ENCODE data around the gene MMP28. TPM values are rescaled to one million over a fixed set of nuclear protein-coding genes. Genes with fewer than 3 reads are reported as not detected.

MMP28 gene
- total and polyA plus RNA-seq, 2 donors (not counting 1 experiment from before 2014, with no cell fraction given) = 1.1 to 4.6 TPM

- DNase-seq (ENCODE audit: low read depth in 2 of 2) = no peak
- H3K4me1 ChIP-seq (ENCODE audit: control insufficient read depth, extremely low read depth, insufficient read depth, low read length) = peaks cover 10% of the 10 kb centered on the region
- no peak overlapping the region for H2AFZ ChIP-seq (ENCODE audit: low read length)
- H3K4me2 ChIP-seq (ENCODE audit: extremely low read depth, insufficient read depth, low read length) = no peak overlapping the region
- no peaks in the 10 kb centered on the region for H4K20me1 ChIP-seq (ENCODE audit: control insufficient read depth, extremely low read depth, insufficient read depth, low read length)
- no peaks in the 10 kb centered on the region for H3K9me3 ChIP-seq (ENCODE audit: control insufficient read depth, insufficient read depth, low read depth, low read length)
- no peak overlapping the region for H3K27ac ChIP-seq (ENCODE audit: insufficient read depth, low read length)
- peaks cover 17% of the 10 kb centered on the region for H3K27me3 ChIP-seq (ENCODE audit: control insufficient read depth, insufficient read depth, low read length)
- no peaks in the 10 kb centered on the region for H3K79me2 ChIP-seq (ENCODE audit: control insufficient read depth, insufficient read depth, low read length)
- H3K9ac ChIP-seq (ENCODE audit: insufficient read depth, low read length) = no peak overlapping the region
- H3K36me3 ChIP-seq (ENCODE audit: control insufficient read depth, insufficient read depth, low read length) = no peaks in the 10 kb centered on the region
- H3K4me3 ChIP-seq (replicated peaks in 1 of 4; ENCODE audit: control extremely low read depth in 1 of 4, insufficient read depth in 1 of 4, low read depth in 3 of 4, low read length in 4 of 4) = no peak overlapping the region
- TF ChIP-seq EZH2 (IDR thresholded peaks at IDR 0.05; ENCODE audit: low read length, missing control alignments) (no peak), CTCF (conservative IDR thresholded peaks at IDR 0.05 in 1 of 2, IDR thresholded peaks at IDR 0.05 in 1 of 2; ENCODE audit: low read depth in 1 of 2, low read length in 2 of 2) (no peak)
Observed at GRCh38 chr17:35773129-35773528, 22.3 kb downstream of the MMP28 start.

- no peak overlapping the region for H3K4me3 ChIP-seq (replicated peaks in 1 of 4; ENCODE audit: control extremely low read depth in 1 of 4, insufficient read depth in 1 of 4, low read depth in 3 of 4, low read length in 4 of 4)
- no peak for DNase-seq (ENCODE audit: low read depth in 2 of 2)
- no peak for TF ChIP-seq EZH2 (IDR thresholded peaks at IDR 0.05; ENCODE audit: low read length, missing control alignments)
- no peak for TF ChIP-seq CTCF (conservative IDR thresholded peaks at IDR 0.05 in 1 of 2, IDR thresholded peaks at IDR 0.05 in 1 of 2; ENCODE audit: low read depth in 1 of 2, low read length in 2 of 2)
- no peaks in the 10 kb centered on the region for H4K20me1 ChIP-seq (ENCODE audit: control insufficient read depth, extremely low read depth, insufficient read depth, low read length)
- H3K36me3 ChIP-seq (ENCODE audit: control insufficient read depth, insufficient read depth, low read length) = no peaks in the 10 kb centered on the region
- no peaks in the 10 kb centered on the region for H3K79me2 ChIP-seq (ENCODE audit: control insufficient read depth, insufficient read depth, low read length)
- H2AFZ ChIP-seq (ENCODE audit: low read length) = no peak overlapping the region
- H3K27ac ChIP-seq (ENCODE audit: insufficient read depth, low read length) = no peak overlapping the region
- H3K9me3 ChIP-seq (ENCODE audit: control insufficient read depth, insufficient read depth, low read depth, low read length) = no peaks in the 10 kb centered on the region
- no peak overlapping the region for H3K9ac ChIP-seq (ENCODE audit: insufficient read depth, low read length)
- H3K27me3 ChIP-seq (ENCODE audit: control insufficient read depth, insufficient read depth, low read length) = peaks cover 17% of the 10 kb centered on the region
- no peak overlapping the region for H3K4me2 ChIP-seq (ENCODE audit: extremely low read depth, insufficient read depth, low read length)
- peaks cover 2% of the 10 kb centered on the region for H3K4me1 ChIP-seq (ENCODE audit: control insufficient read depth, extremely low read depth, insufficient read depth, low read length)
Observed at GRCh38 chr17:35769895-35770486, 25.4 kb downstream of the MMP28 start.

- Histone ChIP-seq H3K9ac (ENCODE audit: insufficient read depth, low read length) (no peak overlapping the region), H3K27ac (ENCODE audit: insufficient read depth, low read length) (no peak overlapping the region), H3K4me3 (replicated peaks in 1 of 4; ENCODE audit: control extremely low read depth in 1 of 4, insufficient read depth in 1 of 4, low read depth in 3 of 4, low read length in 4 of 4) (no peak overlapping the region), H3K4me2 (ENCODE audit: extremely low read depth, insufficient read depth, low read length) (no peak overlapping the region), H4K20me1 (ENCODE audit: control insufficient read depth, extremely low read depth, insufficient read depth, low read length) (no peaks in the 10 kb centered on the region), H3K4me1 (ENCODE audit: control insufficient read depth, extremely low read depth, insufficient read depth, low read length) (peaks cover 8% of the 10 kb centered on the region), H3K9me3 (ENCODE audit: control insufficient read depth, insufficient read depth, low read depth, low read length) (no peaks in the 10 kb centered on the region), H3K79me2 (ENCODE audit: control insufficient read depth, insufficient read depth, low read length) (no peaks in the 10 kb centered on the region), H3K27me3 (ENCODE audit: control insufficient read depth, insufficient read depth, low read length) (peaks cover 16% of the 10 kb centered on the region), H3K36me3 (ENCODE audit: control insufficient read depth, insufficient read depth, low read length) (no peaks in the 10 kb centered on the region), H2AFZ (ENCODE audit: low read length) (no peak overlapping the region)
- no peak for TF ChIP-seq CTCF (conservative IDR thresholded peaks at IDR 0.05 in 1 of 2, IDR thresholded peaks at IDR 0.05 in 1 of 2; ENCODE audit: low read depth in 1 of 2, low read length in 2 of 2)
- no peak for TF ChIP-seq EZH2 (IDR thresholded peaks at IDR 0.05; ENCODE audit: low read length, missing control alignments)
- DNase-seq (ENCODE audit: low read depth in 2 of 2) = no peak
Observed at GRCh38 chr17:35768797-35769196, 26.6 kb downstream of the MMP28 start.
